ENCODE data around the gene TUSC2. TPM values are rescaled to one million over a fixed set of nuclear protein-coding genes. Genes with fewer than 3 reads are reported as not detected.

Gene TUSC2
- total RNA-seq, 1 experiment from 2014 or later: 35.3 TPM

- ChIA-PET POLR2A (no interaction called here), CTCF (no interaction called here)
- Histone ChIP-seq H3K27ac (ENCODE audit: low read length) (peak overlapping the region; percentile 92), H3K9me3 (ENCODE audit: control insufficient read depth, insufficient read depth, low read depth, low read length) (no peaks in the 10 kb centered on the region), H3K4me3 (ENCODE audit: low read depth in 2 of 2, low read length in 2 of 2) (peak overlapping the region; percentile 82 to 93), H3K4me1 (ENCODE audit: control insufficient read depth, insufficient read depth, low read length) (peaks cover 27% of the 10 kb centered on the region), H3K36me3 (ENCODE audit: control insufficient read depth, insufficient read depth, low read length) (no peaks in the 10 kb centered on the region; the same call in 1 of the 2 replicates), H3K27me3 (ENCODE audit: control insufficient read depth, insufficient read depth, low read length) (no peaks in the 10 kb centered on the region)
- intact Hi-C loops (cut with micrococcal nuclease; ENCODE audit: unreplicated experiment) (no loop called here), in situ Hi-C loops (cut with HindIII; ENCODE audit: low pct_unique_long_range_greater_than_20kb, low sequenced_read_pairs) (no loop called here)
- BruUV-seq (replicated peaks): no TSS peak
- TF ChIP-seq REST (IDR thresholded peaks at IDR 0.05; ENCODE audit: insufficient read depth in 1 of 2, low read depth in 2 of 2, low read length in 1 of 2) (no peak), SIN3A (IDR thresholded peaks at IDR 0.05; ENCODE audit: borderline replicate concordance, insufficient read depth, low read depth, low read length) (no peak), POLR2AphosphoS5 (IDR thresholded peaks at IDR 0.05; ENCODE audit: low read depth, low read length) (no peak), CTCF (IDR thresholded peaks at IDR 0.05) (no peak), TCF7L2 (IDR thresholded peaks at IDR 0.05; ENCODE audit: low read depth, low read length) (no peak)
- ATAC-seq (0 out of 2 replicates have a peak, but pooled peaks have one; percentile 2), DNase-seq (ENCODE audit: low read depth, low spot score) (no peak)
These were observed 6.0 kb downstream of the TUSC2 start for GRCh38 chr3:50322115-50322385.

GRCh38 chr3:50321336-50322114 is 6.5 kb downstream of the TUSC2 start:
- no TSS peak for BruUV-seq (replicated peaks)
- CTCF ChIA-PET: interaction anchor here (0.6 kb wide), 4 partner anchors 28 to 1617 kb away, joined by 3 to 9 read pairs (median 3); no protein-coding TSS in a partner anchor

More at GRCh38 chr3:50321336-50322114, 6.5 kb downstream of the TUSC2 start:
- Histone ChIP-seq H3K4me1 (ENCODE audit: control insufficient read depth, insufficient read depth, low read length) (peaks cover 23% of the 10 kb centered on the region), H3K36me3 (ENCODE audit: control insufficient read depth, insufficient read depth, low read length) (no peaks in the 10 kb centered on the region; the same call in 1 of the 2 replicates), H3K4me3 (ENCODE audit: low read depth in 2 of 2, low read length in 2 of 2) (peak overlapping the region; percentile 82 to 93), H3K27ac (ENCODE audit: low read length) (peak overlapping the region; percentile 92), H3K9me3 (ENCODE audit: control insufficient read depth, insufficient read depth, low read depth, low read length) (no peaks in the 10 kb centered on the region), H3K27me3 (ENCODE audit: control insufficient read depth, insufficient read depth, low read length) (no peaks in the 10 kb centered on the region)
- ATAC-seq (peak; percentile 91), DNase-seq (ENCODE audit: low read depth, low spot score) (no peak)
- in situ Hi-C loops (cut with HindIII; ENCODE audit: low pct_unique_long_range_greater_than_20kb, low sequenced_read_pairs) (no loop called here), intact Hi-C loops (cut with micrococcal nuclease; ENCODE audit: unreplicated experiment) (no loop called here)
- TF ChIP-seq POLR2AphosphoS5 (IDR thresholded peaks at IDR 0.05; ENCODE audit: low read depth, low read length): peak; percentile 65; the same call in 1 of the 2 replicates
- peak; percentile 78 for TF ChIP-seq CTCF (IDR thresholded peaks at IDR 0.05)
- TF ChIP-seq REST (IDR thresholded peaks at IDR 0.05; ENCODE audit: insufficient read depth in 1 of 2, low read depth in 2 of 2, low read length in 1 of 2): no peak
- POLR2A ChIA-PET: no interaction called here

Data from Panc1 (cell line).